Activated T-helper 1 cell treated with anti-CD3 and anti-CD28 coated beads, Interleukin-12 subunit alpha, Interleukin-12 subunit beta, Interleukin-2, Interleukin-4 antibody, amounts not matched to agents 30 ng/mL and 10 ng/mL and 1 ng/mL, durations not matched to agents 14 hours and 24 hours and 36 hours (primary cell): ENCODE data around the gene LRP2. TPM values are rescaled to one million over a fixed set of nuclear protein-coding genes. Genes with fewer than 3 reads are reported as not detected.
"Not testable (repeated sequence)": the region's sequence is repeated elsewhere in the genome, so short reads cannot be mapped to it uniquely, and the experiment has no call there.

Source experiments
- DNase-seq: peaks from one replicate; pipeline ENCODE4 v3.0.0; 2021; ENCODE audit warnings: low spot score
- H3K27ac Mint-ChIP-seq: one replicate; pipeline ENCODE4 v1.8.0; 2021; ENCODE audit warnings: mild to moderate bottlenecking, mixed read lengths
- H3K27me3 Mint-ChIP-seq: one replicate; pipeline ENCODE4 v1.8.0; 2022; ENCODE audit warnings: mild to moderate bottlenecking, moderate library complexity, mixed read lengths; ENCODE audit not compliant: insufficient read depth
- H3K36me3 Mint-ChIP-seq: one replicate; pipeline ENCODE4 v1.8.0; 2021; ENCODE audit warnings: low read depth, mixed read lengths
- H3K4me1 Mint-ChIP-seq: one replicate; pipeline ENCODE4 v1.8.0; 2021; ENCODE audit warnings: low read depth, mixed read lengths
- H3K4me3 Mint-ChIP-seq: one replicate; pipeline ENCODE4 v1.8.0; 2021; ENCODE audit warnings: mild to moderate bottlenecking, moderate library complexity, mixed read lengths
- H3K9me3 Mint-ChIP-seq: one replicate; pipeline ENCODE4 v1.8.0; 2021; ENCODE audit warnings: mixed read lengths
- intact Hi-C: fragments of 100-400 bp; cut with micrococcal nuclease; formaldehyde crosslinking; loops from one replicate; pipeline ENCODE4 v1.15.1; 2024
- total RNA-seq: library from RNA; stranded (reverse); gene quantifications from 2 replicates; pipeline ENCODE4 v1.2.3, GENCODE V29; 2022

Gene LRP2
- total RNA-seq: 0.05 and 0.17 TPM in 2 replicates

DNA sequence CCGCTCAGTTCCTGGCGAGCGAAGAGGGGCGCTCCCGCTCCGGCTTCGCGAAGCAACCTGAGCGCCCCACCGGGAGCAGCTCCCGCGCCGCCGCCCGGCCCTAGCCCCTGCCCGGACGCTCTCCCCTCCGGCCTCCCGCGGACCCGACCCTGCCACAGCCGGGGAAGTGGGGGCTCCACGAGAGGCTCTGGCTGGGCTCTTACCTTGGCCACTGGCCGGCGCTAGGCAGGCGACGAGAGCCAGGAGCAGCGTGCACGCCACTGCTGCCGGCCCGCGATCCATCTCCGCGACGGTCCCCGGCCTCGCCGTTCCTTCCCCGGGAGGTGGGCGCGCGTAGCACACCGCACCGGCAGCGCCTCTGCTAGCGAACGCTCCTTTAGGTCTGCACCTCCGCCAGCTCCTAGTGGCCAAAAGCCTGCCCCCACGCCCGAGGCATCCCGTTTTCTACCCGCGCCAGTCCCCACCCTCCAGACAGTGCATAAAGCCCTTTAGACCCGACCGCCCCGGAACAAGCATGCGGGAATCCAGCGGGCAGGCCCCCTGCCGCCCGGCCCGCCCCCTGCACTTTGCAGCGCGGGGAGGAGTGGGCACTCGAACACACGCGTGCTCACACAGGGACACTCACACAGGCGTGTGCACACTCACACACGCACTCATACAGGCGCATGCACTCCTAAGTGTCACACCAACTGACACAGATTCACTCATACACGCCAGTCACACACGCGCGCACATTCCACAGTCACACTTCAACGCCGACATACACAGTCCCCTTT is at the start of gene LRP2:
TSS of gene LRP2 (minus strand) at position 417 of the 776 bp plus-strand sequence. CDS start at position 282, 135 bp downstream.
- peak within 1 kb of the TSS; percentile 88 for H3K4me3 Mint-ChIP-seq
- peak within 1 kb of the TSS; percentile 75 for H3K27ac Mint-ChIP-seq
- peaks cover 53% of the 10 kb centered on the region for H3K27me3 Mint-ChIP-seq
- H3K4me1 Mint-ChIP-seq: peaks cover 31% of the 10 kb centered on the region
- DNase-seq: peak; percentile 8
- intact Hi-C loops: loop anchor here (2.0 to 10.0 kb wide), 5 partner anchors 100 to 1116 kb away; partner anchors contain the start of genes CFAP210, PHOSPHO2, SSB and STK39
- H3K9me3 Mint-ChIP-seq: no peaks in the 10 kb centered on the region
- H3K36me3 Mint-ChIP-seq: peaks cover 4% of the 10 kb centered on the region

DNA sequence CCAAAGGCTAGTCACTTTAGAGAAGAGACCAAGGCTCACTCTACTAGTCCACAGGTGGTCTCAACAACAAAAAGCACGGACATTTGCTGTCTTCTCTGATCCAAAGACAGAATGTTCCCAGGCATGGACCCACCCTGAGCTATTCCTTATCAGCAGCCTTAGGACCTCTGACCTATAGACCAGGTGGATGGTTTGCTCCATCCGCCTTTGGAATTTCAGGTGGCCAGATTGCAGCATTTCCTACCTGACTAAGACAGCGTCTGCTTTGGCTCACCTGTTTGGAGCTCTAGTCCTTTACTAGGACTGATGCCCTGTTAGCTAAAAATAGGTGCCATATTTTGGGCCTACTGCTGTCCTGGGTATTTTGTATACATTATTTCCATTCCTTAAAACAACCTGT is 44.6 kb upstream of the LRP2 start:
- intact Hi-C loops: no loop called here
- no peaks in the 10 kb centered on the region for H3K4me1 Mint-ChIP-seq
- no peak overlapping the region for H3K4me3 Mint-ChIP-seq
- H3K27ac Mint-ChIP-seq: no peak overlapping the region
- no peaks in the 10 kb centered on the region for H3K36me3 Mint-ChIP-seq
- peaks cover 6% of the 10 kb centered on the region for H3K27me3 Mint-ChIP-seq
- DNase-seq: no peak
- H3K9me3 Mint-ChIP-seq: no peaks in the 10 kb centered on the region

DNA sequence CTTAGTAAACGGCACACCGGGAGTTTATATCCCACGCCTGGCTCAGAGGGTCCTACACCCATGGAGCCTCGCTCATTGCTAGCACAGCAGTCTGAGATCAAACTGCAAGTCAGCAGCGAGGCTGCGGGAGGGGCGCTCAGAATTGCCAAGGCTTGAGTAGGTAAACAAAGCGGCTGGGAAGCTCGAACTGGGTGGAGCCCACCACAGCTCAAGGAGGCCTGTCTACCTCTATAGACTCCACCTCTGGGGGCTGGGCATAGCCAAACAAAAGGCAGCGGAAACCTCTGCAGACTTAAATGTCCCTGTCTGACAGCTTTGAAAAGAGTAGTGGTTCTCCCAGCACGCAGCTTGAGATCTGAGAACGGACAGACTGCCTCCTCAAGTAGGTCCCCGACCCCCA is 37.2 kb upstream of the LRP2 start:
- H3K4me3 Mint-ChIP-seq, H3K27me3 Mint-ChIP-seq, H3K36me3 Mint-ChIP-seq, H3K4me1 Mint-ChIP-seq, H3K9me3 Mint-ChIP-seq, DNase-seq, H3K27ac Mint-ChIP-seq: not testable (repeated sequence)
- intact Hi-C loops: loop anchor here (10.0 kb wide), 1 partner anchor 255 kb away; no protein-coding TSS in a partner anchor

DNA sequence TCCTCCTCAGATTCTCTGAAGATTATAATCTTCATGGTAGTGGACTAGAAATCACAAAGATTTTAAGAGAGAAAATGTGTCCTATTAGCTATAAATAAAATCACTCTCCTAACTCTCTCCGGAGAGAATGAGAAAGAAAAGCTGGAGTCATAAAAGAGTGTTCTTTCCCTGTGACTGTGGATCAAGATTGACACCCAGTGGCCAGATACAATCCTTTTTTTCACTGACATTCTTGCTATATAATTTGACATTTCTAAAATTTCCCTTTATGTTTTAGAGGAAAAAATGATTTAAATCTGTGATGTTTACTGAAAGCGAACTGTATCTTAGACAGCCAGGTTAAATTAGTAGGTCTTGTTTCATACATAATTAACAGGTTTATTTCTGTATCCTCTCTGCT is 35.4 kb upstream of the LRP2 start:
- Mint-ChIP-seq H3K9me3 (no peaks in the 10 kb centered on the region), H3K4me3 (no peak overlapping the region), H3K4me1 (no peaks in the 10 kb centered on the region), H3K27me3 (peaks cover 10% of the 10 kb centered on the region), H3K36me3 (no peaks in the 10 kb centered on the region), H3K27ac (no peak overlapping the region)
- intact Hi-C loops: loop anchor here (10.0 kb wide), 1 partner anchor 253 kb away; no protein-coding TSS in a partner anchor
- no peak for DNase-seq

DNA sequence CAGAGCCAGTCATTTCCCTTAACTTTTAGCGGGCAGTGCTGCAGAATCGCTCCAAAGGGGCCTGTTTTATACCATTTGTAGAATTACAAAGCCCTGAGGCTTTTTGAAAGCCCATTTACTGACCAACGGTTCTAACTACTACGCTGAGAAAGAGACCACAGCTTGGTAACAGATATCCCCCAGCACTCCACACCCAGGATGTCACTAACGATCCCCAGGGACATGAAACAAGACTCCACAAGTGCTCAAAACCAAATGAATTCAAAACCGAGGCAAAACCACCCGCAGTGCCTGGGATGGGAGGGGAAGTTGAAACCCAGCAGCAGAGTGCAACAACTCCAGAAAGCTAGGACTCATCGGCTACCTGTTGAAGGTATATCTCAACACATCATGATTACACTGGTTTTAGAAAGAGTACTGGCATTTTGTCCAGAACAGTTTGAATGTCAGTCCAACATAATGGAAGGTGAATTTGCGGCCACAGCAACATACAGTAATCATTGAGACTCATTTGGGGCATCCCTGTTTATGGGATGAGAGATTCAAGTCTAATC is 33.6 kb upstream of the LRP2 start:
- intact Hi-C loops: loop anchor here (10.0 kb wide), 1 partner anchor 251 kb away; no protein-coding TSS in a partner anchor

DNA sequence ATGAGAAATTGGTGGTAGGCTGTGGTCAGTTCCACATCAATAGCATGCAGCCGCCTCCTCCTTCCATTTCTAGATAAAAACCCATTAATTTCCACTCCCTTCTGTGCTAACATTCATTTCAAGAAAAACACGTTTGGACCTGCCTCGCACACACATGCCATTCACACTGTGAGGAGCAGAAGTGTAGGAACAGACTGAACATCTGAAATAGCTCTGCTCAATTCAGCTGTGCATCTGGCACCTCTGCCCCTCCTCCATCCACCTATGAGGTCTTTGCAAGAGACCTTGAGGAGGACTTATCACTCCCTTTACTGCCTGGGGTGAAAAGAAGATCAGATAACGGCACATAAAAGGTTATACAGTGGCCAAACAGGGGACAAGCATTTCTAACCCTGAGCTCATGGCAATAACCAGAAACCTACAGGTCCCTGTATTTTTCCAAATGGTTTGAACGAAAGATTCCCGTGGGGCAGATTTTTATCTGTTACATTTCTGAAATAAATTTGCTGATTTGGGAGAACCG is 30.8 kb upstream of the LRP2 start:
- Mint-ChIP-seq H3K27me3 (peaks cover 19% of the 10 kb centered on the region), H3K9me3 (no peaks in the 10 kb centered on the region), H3K4me1 (no peaks in the 10 kb centered on the region), H3K36me3 (no peaks in the 10 kb centered on the region), H3K4me3 (no peak overlapping the region), H3K27ac (no peak overlapping the region)
- intact Hi-C loops: loop anchor here (10.0 kb wide), 1 partner anchor 248 kb away; no protein-coding TSS in a partner anchor
- no peak for DNase-seq

More for the DNA sequence above, 33.6 kb upstream of the LRP2 start:
- Mint-ChIP-seq H3K4me1 (no peaks in the 10 kb centered on the region), H3K27me3 (peaks cover 11% of the 10 kb centered on the region), H3K9me3 (no peaks in the 10 kb centered on the region), H3K27ac (no peak overlapping the region), H3K4me3 (no peak overlapping the region), H3K36me3 (no peaks in the 10 kb centered on the region)
- no peak for DNase-seq

DNA sequence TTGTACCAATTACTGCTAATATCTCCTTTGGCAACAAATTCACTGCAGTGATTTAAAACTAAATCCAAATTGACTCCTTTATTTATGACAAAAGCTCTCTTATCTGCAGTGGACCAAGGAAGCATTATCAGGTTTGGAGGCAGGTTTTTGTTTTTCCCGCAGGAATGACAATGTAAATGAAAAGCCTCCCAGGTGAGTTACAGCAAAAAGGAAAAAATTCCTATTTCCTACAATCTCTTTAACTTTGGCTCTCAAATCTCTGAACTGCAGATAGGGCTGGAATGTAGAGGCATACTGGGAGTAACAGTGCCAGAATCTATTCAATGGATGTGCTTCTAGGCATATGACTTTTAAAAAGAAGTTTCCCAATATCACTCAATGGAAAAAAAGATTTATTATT is 28.9 kb upstream of the LRP2 start:
- H3K4me3 Mint-ChIP-seq: no peak overlapping the region
- H3K9me3 Mint-ChIP-seq: no peaks in the 10 kb centered on the region
- H3K4me1 Mint-ChIP-seq: no peaks in the 10 kb centered on the region
- DNase-seq: no peak
- H3K36me3 Mint-ChIP-seq: no peaks in the 10 kb centered on the region
- no peak overlapping the region for H3K27ac Mint-ChIP-seq
- intact Hi-C loops: loop anchor here (10.0 kb wide), 1 partner anchor 246 kb away; no protein-coding TSS in a partner anchor
- peaks cover 15% of the 10 kb centered on the region for H3K27me3 Mint-ChIP-seq

DNA sequence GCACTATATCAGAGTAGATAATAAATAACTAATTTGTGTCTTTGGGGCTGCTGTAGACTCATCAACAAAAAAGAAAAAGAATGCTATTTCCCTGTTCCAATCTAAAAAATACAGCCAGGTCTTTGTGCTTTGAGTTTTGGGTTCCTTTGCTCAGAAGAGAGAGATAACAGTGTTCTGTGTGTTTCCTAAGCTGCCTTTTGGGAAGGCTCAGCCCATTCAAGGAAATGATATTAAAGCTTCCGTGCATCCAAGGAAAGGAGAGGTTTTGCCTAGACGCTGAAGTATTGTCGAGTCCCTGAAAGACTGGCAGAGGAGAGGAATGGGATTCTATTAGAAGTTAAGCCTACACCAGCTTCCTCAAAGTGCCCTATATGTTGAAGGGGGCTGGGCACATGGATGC is 25.8 kb upstream of the LRP2 start:
- intact Hi-C loops: no loop called here
- no peak overlapping the region for H3K4me3 Mint-ChIP-seq
- no peak overlapping the region for H3K27ac Mint-ChIP-seq
- no peaks in the 10 kb centered on the region for H3K36me3 Mint-ChIP-seq
- H3K9me3 Mint-ChIP-seq: no peaks in the 10 kb centered on the region
- H3K4me1 Mint-ChIP-seq: no peaks in the 10 kb centered on the region
- DNase-seq: no peak
- H3K27me3 Mint-ChIP-seq: peaks cover 20% of the 10 kb centered on the region

DNA sequence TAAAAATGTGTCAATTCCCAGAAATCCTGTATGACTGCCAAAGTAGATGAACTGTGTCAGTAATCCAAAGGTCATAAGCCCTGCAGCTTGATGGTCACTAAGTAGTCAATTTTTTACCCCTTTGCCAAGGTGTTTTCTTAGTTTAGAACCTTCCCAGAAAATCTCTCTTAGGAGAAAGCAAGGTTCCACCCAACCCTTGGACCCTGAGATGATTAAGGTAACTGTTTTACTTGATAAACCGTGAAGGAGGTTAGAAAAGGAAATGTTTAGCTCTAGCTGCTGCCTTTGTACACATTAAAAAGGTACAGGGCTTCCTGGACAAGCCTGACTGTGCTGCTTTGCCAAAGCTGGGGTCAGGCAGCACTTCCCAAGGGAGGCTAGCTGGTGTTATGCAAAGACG is 24.4 kb upstream of the LRP2 start:
- Mint-ChIP-seq H3K27me3 (peaks cover 20% of the 10 kb centered on the region), H3K36me3 (no peaks in the 10 kb centered on the region), H3K4me3 (no peak overlapping the region), H3K27ac (no peak overlapping the region), H3K4me1 (no peaks in the 10 kb centered on the region), H3K9me3 (no peaks in the 10 kb centered on the region)
- intact Hi-C loops: no loop called here
- DNase-seq: no peak

DNA sequence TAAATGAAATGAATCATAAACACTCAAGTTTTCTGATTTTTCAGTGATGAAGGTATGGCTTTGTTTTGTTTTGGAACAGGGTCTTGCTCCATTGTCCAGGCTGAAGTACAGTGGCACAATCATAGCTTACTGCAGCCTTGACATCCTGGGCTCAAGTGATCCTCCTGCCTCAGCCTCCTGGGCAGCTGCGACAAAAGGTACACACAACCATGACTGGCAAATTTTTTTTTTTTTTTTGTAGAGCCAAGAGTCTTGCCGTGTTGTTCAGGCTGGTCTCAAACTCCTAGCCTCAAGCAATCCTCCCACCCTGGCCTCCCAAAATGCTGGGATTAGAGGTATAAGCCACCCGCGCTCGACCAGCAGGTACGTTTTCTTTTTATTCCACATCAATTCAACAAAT is 22.5 kb upstream of the LRP2 start:
- Mint-ChIP-seq H3K27me3 (peaks cover 20% of the 10 kb centered on the region), H3K27ac (no peak overlapping the region), H3K36me3 (no peaks in the 10 kb centered on the region), H3K4me1 (no peaks in the 10 kb centered on the region), H3K9me3 (no peaks in the 10 kb centered on the region), H3K4me3 (no peak overlapping the region)
- intact Hi-C loops: no loop called here
- DNase-seq: no peak

DNA sequence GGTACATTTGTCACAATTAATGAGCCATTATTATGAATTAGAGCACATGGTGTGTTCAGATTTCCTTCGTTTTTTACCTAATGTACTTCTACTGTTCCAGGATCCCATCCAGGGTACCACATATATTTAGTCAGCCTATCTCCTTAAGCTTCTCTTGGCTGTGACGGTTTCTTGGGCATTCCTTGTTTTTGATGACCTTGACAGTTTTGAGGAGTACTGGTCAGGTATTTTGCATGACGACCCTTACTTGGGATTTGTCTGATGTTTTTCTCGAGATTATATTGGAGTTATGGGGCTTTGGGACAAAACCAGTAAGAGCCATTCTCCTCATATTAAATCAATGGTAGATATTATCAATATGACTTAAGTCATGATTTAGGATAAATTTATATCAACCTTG is 10.2 kb upstream of the LRP2 start:
- peaks cover 18% of the 10 kb centered on the region for H3K27me3 Mint-ChIP-seq
- H3K9me3 Mint-ChIP-seq: peaks cover 5% of the 10 kb centered on the region
- H3K4me3 Mint-ChIP-seq: no peak overlapping the region
- no peaks in the 10 kb centered on the region for H3K4me1 Mint-ChIP-seq
- intact Hi-C loops: no loop called here
- H3K36me3 Mint-ChIP-seq: no peaks in the 10 kb centered on the region
- no peak for DNase-seq
- no peak overlapping the region for H3K27ac Mint-ChIP-seq

DNA sequence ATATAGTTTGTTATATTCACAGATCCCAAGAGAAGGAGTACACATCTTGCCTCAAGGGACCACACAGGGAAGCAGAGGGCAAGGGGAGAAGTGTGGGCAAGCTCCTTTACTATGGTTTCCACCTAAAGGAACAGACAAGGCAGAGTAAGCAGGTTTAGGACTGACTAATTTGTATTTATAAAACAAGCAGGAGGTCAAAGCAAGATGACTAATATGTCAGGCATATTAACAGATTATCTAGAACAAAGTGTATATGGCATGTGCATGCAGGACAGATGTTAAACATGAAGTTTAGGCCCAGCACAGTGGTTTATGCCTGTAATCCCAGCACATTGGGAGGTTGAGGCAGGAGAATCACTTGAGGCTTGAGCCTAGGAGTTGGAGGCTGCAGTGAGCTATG is 3.7 kb upstream of the LRP2 start:
- intact Hi-C loops: loop anchor here (10.0 kb wide), 1 partner anchor 429 kb away; the partner anchor contains the start of gene SSB
- peaks cover 32% of the 10 kb centered on the region for H3K27me3 Mint-ChIP-seq
- H3K4me1 Mint-ChIP-seq: peaks cover 31% of the 10 kb centered on the region

DNA sequence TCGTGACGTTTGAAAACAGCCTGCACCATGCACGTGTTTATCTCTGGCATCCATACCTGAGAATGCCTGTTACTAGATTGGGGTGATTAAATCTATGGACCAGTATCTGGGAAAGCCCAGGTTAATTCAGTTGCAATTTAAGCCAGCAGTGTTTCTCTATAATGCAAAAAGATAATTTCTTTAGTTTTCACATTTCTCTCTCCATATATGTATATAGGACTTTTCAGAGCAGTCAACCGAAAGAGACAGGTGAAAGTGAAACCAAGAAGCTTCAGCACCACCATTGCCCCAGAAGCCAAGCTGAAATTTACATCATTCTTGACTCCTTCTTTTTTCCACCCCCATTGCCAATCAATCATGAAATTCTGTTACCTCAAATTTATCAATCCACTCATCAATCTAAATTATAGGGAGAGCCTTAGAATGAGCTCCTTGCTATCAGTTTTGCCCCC is 2.7 kb upstream of the LRP2 start:
- Mint-ChIP-seq H3K27ac (peak overlapping the region; percentile 75), H3K27me3 (peaks cover 38% of the 10 kb centered on the region), H3K36me3 (peaks cover 4% of the 10 kb centered on the region), H3K9me3 (peaks cover 2% of the 10 kb centered on the region), H3K4me1 (peaks cover 31% of the 10 kb centered on the region), H3K4me3 (peak overlapping the region; percentile 88)
- intact Hi-C loops: loop anchor here (10.0 kb wide), 1 partner anchor 430 kb away; the partner anchor contains the start of gene SSB
- DNase-seq: peak; percentile 2

More for the DNA sequence above, 3.7 kb upstream of the LRP2 start:
- Mint-ChIP-seq H3K27ac (no peak overlapping the region), H3K4me3 (no peak overlapping the region), H3K9me3 (peaks cover 5% of the 10 kb centered on the region), H3K36me3 (peaks cover 4% of the 10 kb centered on the region)
- no peak for DNase-seq
